GM23338 (cell line): ENCODE measurements around the gene RPLP2.

Experiments
- EZH2 ChIP-seq: fragments of 200-600 bp; sonication (generic); IDR thresholded peaks from one replicate; pipeline ENCODE4 v1.8.0; 2017; ENCODE audit warnings: antibody characterized with exemption, mild to moderate bottlenecking, low read depth; ENCODE audit not compliant: unreplicated experiment
- REST ChIP-seq: IDR thresholded peaks from one replicate; pipeline ENCODE4 v1.6.1; 2018; ENCODE audit warnings: antibody characterized with exemption; ENCODE audit not compliant: unreplicated experiment
- TF ChIP-seq, protein P1 (sequence below), 2 experiments: fragments of 200-600 bp in 1 of 2; sonication (generic) in 1 of 2; conservative IDR thresholded peaks; 2 replicates each; pipeline versions ENCODE4 v1.5.1 to v1.6.1; 2016 to 2017; ENCODE audit warnings: antibody characterized with exemption in 2 of 2, low read depth in 2 of 2, mild to moderate bottlenecking in 2 of 2, moderate library complexity in 1 of 2

DNA sequence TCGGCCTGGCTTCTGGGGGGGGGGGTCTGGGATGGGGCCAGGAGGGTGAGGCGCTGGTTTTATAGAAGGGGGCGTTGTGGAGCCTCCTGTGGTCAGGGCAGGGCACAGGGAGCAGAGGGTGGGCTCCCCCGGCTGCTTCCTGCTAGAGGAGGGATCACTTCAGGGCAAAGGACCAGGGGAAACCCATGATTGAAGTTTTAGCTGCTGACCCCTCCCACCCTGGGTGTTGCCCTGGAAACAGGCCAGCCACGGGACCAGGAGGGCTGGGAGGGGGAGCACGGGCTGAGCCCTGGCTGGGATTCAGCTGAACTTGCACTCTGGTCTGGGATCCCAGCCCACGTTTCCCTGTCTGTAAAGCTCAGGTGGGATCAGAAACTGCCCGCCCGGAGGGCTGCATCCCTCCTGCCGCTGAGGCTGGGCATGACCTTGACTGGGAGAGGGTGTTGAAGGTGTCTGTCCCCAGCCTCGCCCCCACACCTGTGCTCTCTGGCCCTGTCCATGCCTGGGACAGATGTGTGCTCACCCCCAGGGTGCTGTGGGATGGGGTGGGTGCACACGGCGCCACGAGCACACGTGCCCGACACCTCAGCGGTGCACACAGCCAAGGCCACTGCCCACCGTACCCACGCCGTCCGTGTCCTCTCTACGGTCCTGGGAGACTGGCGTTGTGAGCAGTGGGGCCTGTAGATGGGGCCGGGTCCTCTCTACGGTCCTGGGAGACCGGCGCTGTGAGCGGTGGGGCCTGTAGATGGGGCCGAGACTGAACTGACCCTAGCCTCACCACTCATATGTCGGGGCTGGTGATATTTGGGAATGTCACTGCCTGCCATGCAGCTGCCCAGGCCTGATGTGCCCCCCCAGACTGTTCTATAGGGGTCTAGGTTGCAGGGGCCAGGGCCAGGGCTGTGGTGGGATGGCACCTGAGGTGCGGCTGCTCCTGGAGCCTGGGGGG, 35.2 kb downstream of the RPLP2 start:
- TF ChIP-seq REST (no peak), EZH2 (no peak)
- TF ChIP-seq, protein P1, sequence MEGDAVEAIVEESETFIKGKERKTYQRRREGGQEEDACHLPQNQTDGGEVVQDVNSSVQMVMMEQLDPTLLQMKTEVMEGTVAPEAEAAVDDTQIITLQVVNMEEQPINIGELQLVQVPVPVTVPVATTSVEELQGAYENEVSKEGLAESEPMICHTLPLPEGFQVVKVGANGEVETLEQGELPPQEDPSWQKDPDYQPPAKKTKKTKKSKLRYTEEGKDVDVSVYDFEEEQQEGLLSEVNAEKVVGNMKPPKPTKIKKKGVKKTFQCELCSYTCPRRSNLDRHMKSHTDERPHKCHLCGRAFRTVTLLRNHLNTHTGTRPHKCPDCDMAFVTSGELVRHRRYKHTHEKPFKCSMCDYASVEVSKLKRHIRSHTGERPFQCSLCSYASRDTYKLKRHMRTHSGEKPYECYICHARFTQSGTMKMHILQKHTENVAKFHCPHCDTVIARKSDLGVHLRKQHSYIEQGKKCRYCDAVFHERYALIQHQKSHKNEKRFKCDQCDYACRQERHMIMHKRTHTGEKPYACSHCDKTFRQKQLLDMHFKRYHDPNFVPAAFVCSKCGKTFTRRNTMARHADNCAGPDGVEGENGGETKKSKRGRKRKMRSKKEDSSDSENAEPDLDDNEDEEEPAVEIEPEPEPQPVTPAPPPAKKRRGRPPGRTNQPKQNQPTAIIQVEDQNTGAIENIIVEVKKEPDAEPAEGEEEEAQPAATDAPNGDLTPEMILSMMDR (conservative IDR thresholded peaks at IDR 0.05; ENCODE audit: low read depth in 2 of 2) = no peak
